ENCODE data around the gene LPIN2.
A peak's percentile ranks its signal among the peaks of the same experiment; 100 is the strongest.
"Not testable (repeated sequence)": the region's sequence is repeated elsewhere in the genome, so short reads cannot be mapped to it uniquely, and the experiment has no call there.

The LPIN2 gene

GRCh38 chr18:3044931-3045698, 32.2 kb upstream of the LPIN2 start:
- DNase-seq (ENCODE audit: low spot score) = no peak

- DNase-seq (ENCODE audit: low spot score) = no peak
Observed at GRCh38 chr18:3042379-3042778, 29.4 kb upstream of the LPIN2 start.

- DNase-seq (ENCODE audit: low spot score) = no peak
Observed at GRCh38 chr18:3041843-3042242, 28.9 kb upstream of the LPIN2 start.

- no peak for DNase-seq (ENCODE audit: low spot score)
Observed at GRCh38 chr18:3040881-3041280, 27.9 kb upstream of the LPIN2 start.

- no peak for DNase-seq (ENCODE audit: low spot score)
Observed at GRCh38 chr18:3040173-3040572, 27.2 kb upstream of the LPIN2 start.

- DNase-seq (ENCODE audit: low spot score) = peak; percentile 24
Observed at GRCh38 chr18:3037423-3037915, 24.5 kb upstream of the LPIN2 start.

- no peak for DNase-seq (ENCODE audit: low spot score)
Observed at GRCh38 chr18:3036108-3036507, 23.2 kb upstream of the LPIN2 start.

- DNase-seq (ENCODE audit: low spot score) = no peak
Observed at GRCh38 chr18:3035635-3036034, 22.7 kb upstream of the LPIN2 start.

GRCh38 chr18:3032721-3033120, 19.8 kb upstream of the LPIN2 start:
- no peak for DNase-seq (ENCODE audit: low spot score)

- no peak for DNase-seq (ENCODE audit: low spot score)
Observed at GRCh38 chr18:3029215-3029952, 16.4 kb upstream of the LPIN2 start.

GRCh38 chr18:3028115-3028514, 15.2 kb upstream of the LPIN2 start:
- DNase-seq (ENCODE audit: low spot score) = not testable (repeated sequence)

- no peak for DNase-seq (ENCODE audit: low spot score)
Observed at GRCh38 chr18:3027370-3027891, 14.5 kb upstream of the LPIN2 start.

- DNase-seq (ENCODE audit: low spot score) = no peak
Observed at GRCh38 chr18:3025544-3025943, 12.6 kb upstream of the LPIN2 start.

GRCh38 chr18:3023603-3024002, 10.7 kb upstream of the LPIN2 start:
- not testable (repeated sequence) for DNase-seq (ENCODE audit: low spot score)

- no peak for DNase-seq (ENCODE audit: low spot score)
Observed at GRCh38 chr18:3016585-3017297, 3.8 kb upstream of the LPIN2 start.

GRCh38 chr18:3015851-3016250, 2.9 kb upstream of the LPIN2 start:
- no peak for DNase-seq (ENCODE audit: low spot score)

- DNase-seq (ENCODE audit: low spot score) = no peak
Observed at GRCh38 chr18:3015204-3015592, 2.3 kb upstream of the LPIN2 start.

GRCh38 chr18:3014503-3015203, 1.7 kb upstream of the LPIN2 start:
- DNase-seq (ENCODE audit: low spot score) = no peak

GRCh38 chr18:3012136-3013023, 564 bp downstream of the LPIN2 start:
- DNase-seq (ENCODE audit: low spot score) = peak; percentile 38

GRCh38 chr18:3010086-3010485, 2.9 kb downstream of the LPIN2 start:
- no peak for DNase-seq (ENCODE audit: low spot score)

- DNase-seq (ENCODE audit: low spot score) = peak; percentile 40
Observed at GRCh38 chr18:3008541-3008940, 4.4 kb downstream of the LPIN2 start.

Data from hematopoietic multipotent progenitor cell treated with erythropoietin and hydrocortisone succinate and interleukin-3 and kit ligand, for 15 days (in vitro differentiated cells).